B cell (primary cell): ENCODE data around the gene SLC35D2. TPM values are rescaled to one million over a fixed set of nuclear protein-coding genes. Genes with fewer than 3 reads are reported as not detected.

ENCODE experiments used
- ATAC-seq: fragments of 200-7000 bp; cut with Tn5 transposase; one replicate; pipeline ENCODE4 v1.10.0; 2021; ENCODE audit warnings: low read depth, mild to moderate bottlenecking, moderate number of reproducible peaks, moderate library complexity
- CTCF ChIA-PET: fragments of 350-600 bp; sonication (Branson Sonifier 250); formaldehyde crosslinking; loops from one replicate; lab custom pipeline; 2021; ENCODE audit warnings: antibody characterized with exemption, inconsistent platforms; lab: Charles Lee
- POLR2A ChIA-PET: fragments of 350-600 bp; sonication (Branson Sonifier 250); formaldehyde crosslinking; loops from one replicate; lab custom pipeline; 2021; ENCODE audit warnings: antibody characterized with exemption; lab: Charles Lee
- DNase-seq: peaks from one replicate; pipeline ENCODE4 v3.0.0; 2013
- H2AFZ ChIP-seq: 2 replicates; pipeline ENCODE4 v1.6.1; 2012; ENCODE audit warnings: mild to moderate bottlenecking, low read depth, low read length; ENCODE audit not compliant: insufficient read depth, poor library complexity, severe bottlenecking
- H3K27ac ChIP-seq, 2 donors: 1 replicate in 1 of 2; 2 replicates in 1 of 2; pipeline ENCODE4 v1.5.1; 2012 to 2013; ENCODE audit warnings: low read length in 2 of 2, mild to moderate bottlenecking in 2 of 2, moderate library complexity in 1 of 2
- H3K27me3 ChIP-seq, 4 experiments: fragments of 200-600 bp in 1 of 4; sonication (generic) in 1 of 4; replicated peaks in 1 of 4; 1 replicate in 2 of 4; 2 replicates in 2 of 4; pipeline versions ENCODE4 v1.6.1 to v1.7.0; 2013 to 2016; ENCODE audit warnings: low read length in 3 of 4, mild to moderate bottlenecking in 2 of 4, mixed read lengths in 1 of 4, moderate library complexity in 1 of 4; ENCODE audit not compliant: insufficient read depth in 4 of 4, control insufficient read depth in 3 of 4; ENCODE audit errors: control extremely low read depth in 1 of 4
- H3K36me3 ChIP-seq, 2 experiments: replicated peaks in 1 of 2; 1 replicate in 1 of 2; 2 replicates in 1 of 2; pipeline versions ENCODE4 v1.6.1 to v1.7.1; 2013; ENCODE audit warnings: low read length in 1 of 2; ENCODE audit not compliant: insufficient read depth in 2 of 2, control insufficient read depth in 1 of 2; ENCODE audit errors: control extremely low read depth in 1 of 2, extremely low read depth in 1 of 2
- H3K4me1 ChIP-seq, 2 donors: fragments of 200-600 bp in 1 of 2; sonication (generic) in 1 of 2; 1 replicate in 1 of 2; 2 replicates in 1 of 2; pipeline versions ENCODE4 v1.5.1 to v1.6.1; 2013 to 2017; ENCODE audit warnings: low read length in 2 of 2; ENCODE audit not compliant: control insufficient read depth in 2 of 2, insufficient read depth in 2 of 2
- H3K4me2 ChIP-seq: replicated peaks from 2 replicates; pipeline ENCODE3; 2012; ENCODE audit warnings: mild to moderate bottlenecking, low read depth, low read length; ENCODE audit not compliant: poor library complexity, severe bottlenecking
- H3K4me3 ChIP-seq, 5 experiments: fragments of 200-600 bp in 1 of 5; sonication (generic) in 1 of 5; 1 replicate in 3 of 5; 2 replicates in 2 of 5; pipeline versions ENCODE4 v1.5.1 to v1.7.0; 2011 to 2016; ENCODE audit warnings: low read length in 4 of 5, mild to moderate bottlenecking in 4 of 5, low read depth in 2 of 5, control low read depth in 1 of 5, moderate library complexity in 1 of 5; ENCODE audit not compliant: insufficient read depth in 1 of 5; ENCODE audit errors: control extremely low read depth in 1 of 5, extremely low read depth in 1 of 5
- H3K79me2 ChIP-seq: fragments of 200-600 bp; sonication (generic); one replicate; pipeline ENCODE4 v1.6.0; 2016; ENCODE audit warnings: low read length; ENCODE audit not compliant: control insufficient read depth, insufficient read depth
- H3K9ac ChIP-seq: fragments of 200-600 bp; sonication (generic); 2 replicates; pipeline ENCODE4 v1.6.1; 2017; ENCODE audit warnings: mild to moderate bottlenecking, low read length, moderate library complexity
- H3K9me3 ChIP-seq, 3 donors: one replicate each; pipeline versions ENCODE4 v1.6.1 to v1.7.1; 2013; ENCODE audit warnings: low read length in 2 of 3; ENCODE audit not compliant: control insufficient read depth in 2 of 3, insufficient read depth in 1 of 3; ENCODE audit errors: control extremely low read depth in 1 of 3
- H4K20me1 ChIP-seq: 2 replicates; pipeline ENCODE4 v1.6.0; 2012; ENCODE audit warnings: mild to moderate bottlenecking, low read length; ENCODE audit not compliant: insufficient read depth, control insufficient read depth, poor library complexity, severe bottlenecking
- H3K27ac Mint-ChIP-seq: one replicate; pipeline ENCODE4 v1.8.0; 2021; ENCODE audit warnings: mixed read lengths
- H3K27me3 Mint-ChIP-seq: one replicate; pipeline ENCODE4 v1.8.0; 2021; ENCODE audit warnings: mixed read lengths
- H3K4me1 Mint-ChIP-seq: one replicate; pipeline ENCODE4 v1.8.0; 2021; ENCODE audit warnings: mixed read lengths
- H3K4me3 Mint-ChIP-seq: one replicate; pipeline ENCODE4 v1.8.0; 2021; ENCODE audit warnings: mixed read lengths
- H3K9me3 Mint-ChIP-seq: one replicate; pipeline ENCODE4 v1.8.0; 2022; ENCODE audit warnings: mixed read lengths; ENCODE audit not compliant: insufficient read depth
- EZH2 ChIP-seq: IDR thresholded peaks from 2 replicates; pipeline ENCODE4 v1.6.1; 2012; ENCODE audit warnings: borderline replicate concordance, low read depth, mild to moderate bottlenecking, moderate library complexity, low read length; ENCODE audit not compliant: insufficient read depth, poor library complexity, severe bottlenecking
- WGBS: methylation state at CpG from one replicate; pipeline ENCODE4 v1.1.5; 2013; ENCODE audit warnings: missing lambda C conversion rate; ENCODE audit not compliant: insufficient coverage; 5-methylcytosine and 5-hydroxymethylcytosine counted together
- intact Hi-C: fragments of 100-400 bp; cut with micrococcal nuclease; formaldehyde crosslinking; loops from one replicate; pipeline ENCODE4 v1.10.0; 2022
- polyA plus RNA-seq: library from polyadenylated mRNA; depleted of rRNA; stranded (reverse); fragments of >200 nt; gene quantifications from 2 replicates; pipeline ENCODE4 v1.2.3, GENCODE V29; 2012
- total RNA-seq, 2 donors: library from RNA; stranded (reverse); fragments of 120-200 nt in 1 of 2; gene quantifications; 1 replicate in 1 of 2; 2 replicates in 1 of 2; pipeline versions ENCODE4 v1.2.3 to v1.2.4, GENCODE V29; 2013 to 2022
- TF ChIP-seq, protein P1 (sequence below): fragments of 200-600 bp; IDR thresholded peaks from one replicate; pipeline ENCODE4 v1.8.0; 2022; ENCODE audit warnings: antibody characterized with exemption, mild to moderate bottlenecking

The SLC35D2 gene
- total and polyA plus RNA-seq, 2 donors (not counting 1 experiment from before 2014, with no cell fraction given), result 5.1 to 13.6 TPM

DNA sequence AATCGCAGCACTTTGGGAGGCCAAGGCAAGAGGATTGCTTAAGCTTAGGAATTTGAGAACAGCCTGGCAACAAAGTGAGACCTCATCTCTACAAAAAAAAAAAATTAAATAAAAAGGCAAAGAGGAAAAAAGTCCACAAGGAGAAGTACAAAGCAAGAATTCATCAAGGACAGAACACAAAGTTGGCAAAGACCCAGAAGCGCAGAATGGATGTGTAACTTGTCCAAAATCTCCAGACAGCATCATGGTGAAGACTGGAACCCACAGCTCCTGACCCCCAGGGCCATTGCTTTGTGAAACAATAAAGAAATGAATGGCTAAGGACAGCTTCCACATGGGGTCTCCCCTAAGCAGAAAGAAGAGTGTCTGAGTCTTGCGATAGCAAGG lies 89.4 kb downstream of the SLC35D2 start:
- Histone ChIP-seq H4K20me1 (no peaks in the 10 kb centered on the region), H3K27me3 (no peaks in the 10 kb centered on the region), H3K4me3 (no peak overlapping the region), H3K9ac (no peak overlapping the region), H3K4me1 (no peaks in the 10 kb centered on the region), H3K79me2 (no peaks in the 10 kb centered on the region), H2AFZ (no peak overlapping the region), H3K9me3 (peaks cover 0 to 7% (median 0%) of the 10 kb centered on the region in 3 donors), H3K27ac (no peak overlapping the region), H3K4me2 (no peak overlapping the region), H3K36me3 (no peaks in the 10 kb centered on the region)
- ChIA-PET CTCF (no interaction called here), POLR2A (no interaction called here)
- Mint-ChIP-seq H3K4me1 (no peaks in the 10 kb centered on the region), H3K9me3 (peaks cover 3% of the 10 kb centered on the region), H3K27ac (no peak overlapping the region), H3K27me3 (peaks cover 4% of the 10 kb centered on the region), H3K4me3 (no peak overlapping the region)
- intact Hi-C loops, result no loop called here
- DNase-seq, result no peak
- TF ChIP-seq, protein P1, sequence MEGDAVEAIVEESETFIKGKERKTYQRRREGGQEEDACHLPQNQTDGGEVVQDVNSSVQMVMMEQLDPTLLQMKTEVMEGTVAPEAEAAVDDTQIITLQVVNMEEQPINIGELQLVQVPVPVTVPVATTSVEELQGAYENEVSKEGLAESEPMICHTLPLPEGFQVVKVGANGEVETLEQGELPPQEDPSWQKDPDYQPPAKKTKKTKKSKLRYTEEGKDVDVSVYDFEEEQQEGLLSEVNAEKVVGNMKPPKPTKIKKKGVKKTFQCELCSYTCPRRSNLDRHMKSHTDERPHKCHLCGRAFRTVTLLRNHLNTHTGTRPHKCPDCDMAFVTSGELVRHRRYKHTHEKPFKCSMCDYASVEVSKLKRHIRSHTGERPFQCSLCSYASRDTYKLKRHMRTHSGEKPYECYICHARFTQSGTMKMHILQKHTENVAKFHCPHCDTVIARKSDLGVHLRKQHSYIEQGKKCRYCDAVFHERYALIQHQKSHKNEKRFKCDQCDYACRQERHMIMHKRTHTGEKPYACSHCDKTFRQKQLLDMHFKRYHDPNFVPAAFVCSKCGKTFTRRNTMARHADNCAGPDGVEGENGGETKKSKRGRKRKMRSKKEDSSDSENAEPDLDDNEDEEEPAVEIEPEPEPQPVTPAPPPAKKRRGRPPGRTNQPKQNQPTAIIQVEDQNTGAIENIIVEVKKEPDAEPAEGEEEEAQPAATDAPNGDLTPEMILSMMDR, result no peak
- TF ChIP-seq EZH2, result no peak
- ATAC-seq, result no peak
- WGBS, result 95% methylated on average over 1 of the region's 3 CpGs

DNA sequence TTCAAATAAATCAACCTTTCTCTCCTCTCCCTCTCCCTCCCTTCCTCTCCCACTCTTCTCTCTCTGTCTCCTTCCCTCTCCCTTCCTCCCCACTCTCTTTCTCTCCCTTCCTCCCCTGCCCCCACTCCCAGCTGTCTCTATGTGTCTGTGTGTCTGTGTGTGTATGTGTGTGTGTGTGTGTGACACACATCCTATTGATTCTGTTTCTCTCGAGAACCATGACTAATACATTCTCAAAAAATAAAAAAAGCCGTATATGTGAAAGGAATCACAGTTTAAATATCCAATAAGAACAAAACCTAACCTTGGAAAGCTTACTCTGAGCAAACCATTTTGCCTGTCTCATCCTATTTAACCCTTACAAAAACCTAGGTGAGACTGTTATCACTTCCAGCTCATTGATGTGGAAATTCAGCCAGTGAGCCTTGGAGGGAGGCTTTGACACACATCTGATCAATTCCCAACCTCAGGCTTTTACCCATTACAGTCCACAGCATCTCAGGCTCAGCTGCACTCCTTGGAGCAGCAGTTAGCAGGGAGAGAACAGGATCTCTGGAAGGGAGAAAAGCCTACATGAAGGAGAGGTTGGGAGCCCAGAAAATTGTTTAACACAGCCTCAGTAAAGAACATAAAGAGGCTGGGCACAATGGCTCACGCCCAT lies 89.9 kb downstream of the SLC35D2 start:
- no peaks in the 10 kb centered on the region for H3K4me1 Mint-ChIP-seq
- H3K4me3 ChIP-seq, result no peak overlapping the region
- no peaks in the 10 kb centered on the region for H3K79me2 ChIP-seq
- H3K4me2 ChIP-seq, result no peak overlapping the region
- peaks cover 4% of the 10 kb centered on the region for H3K27me3 Mint-ChIP-seq
- DNase-seq (no peak), ATAC-seq (no peak)
- H3K27ac Mint-ChIP-seq, result no peak overlapping the region
- no peak for TF ChIP-seq EZH2
- TF ChIP-seq, protein P1, result no peak
- H3K4me1 ChIP-seq, result no peaks in the 10 kb centered on the region
- H3K9ac ChIP-seq, result no peak overlapping the region
- no CpG with 5 or more reads among the region's 3 CpGs for WGBS
- no peaks in the 10 kb centered on the region for H3K27me3 ChIP-seq
- no peak overlapping the region for H3K27ac ChIP-seq
- no peak overlapping the region for H3K4me3 Mint-ChIP-seq
- POLR2A ChIA-PET, result no interaction called here
- intact Hi-C loops, result no loop called here
- H3K36me3 ChIP-seq, result no peaks in the 10 kb centered on the region
- peaks cover 0 to 7% (median 0%) of the 10 kb centered on the region in 3 donors for H3K9me3 ChIP-seq
- no peaks in the 10 kb centered on the region for H4K20me1 ChIP-seq
- peaks cover 3% of the 10 kb centered on the region for H3K9me3 Mint-ChIP-seq
- H2AFZ ChIP-seq, result no peak overlapping the region
- CTCF ChIA-PET, result no interaction called here
